HepG2 (cell line): ENCODE measurements around the gene CD4. TPM values are rescaled to one million over a fixed set of nuclear protein-coding genes. Genes with fewer than 3 reads are reported as not detected.
A peak's percentile ranks its signal among the peaks of the same experiment; 100 is the strongest.

Source experiments
- ETV5 ChIP-seq: IDR thresholded peaks from 2 replicates; pipeline ENCODE4 v1.6.1; 2018; ENCODE audit warnings: missing biosample characterization, missing genetic modification reagents, inconsistent platforms, borderline replicate concordance
- FOXK2 ChIP-seq: fragments of 450-650 bp; IDR thresholded peaks from 2 replicates; pipeline ENCODE4 v1.6.1; 2016
- HDAC1 ChIP-seq: sonication (generic); formaldehyde crosslinking; IDR thresholded peaks from 2 replicates; pipeline ENCODE4 v1.5.1; 2020; ENCODE audit warnings: mild to moderate bottlenecking, missing genetic modification reagents
- HOXA3 ChIP-seq: sonication (generic); formaldehyde crosslinking; IDR thresholded peaks from 2 replicates; pipeline ENCODE4 v1.5.0; 2020; ENCODE audit warnings: missing genetic modification reagents
- KMT2B ChIP-seq: IDR thresholded peaks from 2 replicates; pipeline ENCODE4 v1.6.1; 2016; ENCODE audit warnings: missing genetic modification reagents, missing compliant biosample characterization
- NFE2 ChIP-seq: sonication (generic); formaldehyde crosslinking; IDR thresholded peaks from 2 replicates; pipeline ENCODE4 v1.4.0; 2020; ENCODE audit warnings: missing genetic modification reagents
- POLR2G ChIP-seq: fragments of 200-400 bp; formaldehyde crosslinking; IDR thresholded peaks from 2 replicates; pipeline ENCODE4 v1.6.1; 2018; ENCODE audit warnings: mild to moderate bottlenecking, low read depth, low read length, moderate library complexity
- PPARG ChIP-seq: conservative IDR thresholded peaks from 2 replicates; pipeline ENCODE4 v1.6.1; 2016; ENCODE audit warnings: missing biosample characterization, missing genetic modification reagents
- RFXAP ChIP-seq: sonication (generic); formaldehyde crosslinking; IDR thresholded peaks from 2 replicates; pipeline ENCODE4 v1.4.0; 2020; ENCODE audit warnings: missing genetic modification reagents, borderline replicate concordance
- SAP130 ChIP-seq: IDR thresholded peaks from 2 replicates; pipeline ENCODE4 v1.6.1; 2016; ENCODE audit warnings: low read depth
- SKI ChIP-seq: fragments of 450-650 bp; IDR thresholded peaks from one replicate; pipeline ENCODE4 v1.6.1; 2018; ENCODE audit warnings: mild to moderate bottlenecking; ENCODE audit not compliant: partially characterized antibody
- SMAD3 ChIP-seq: sonication (generic); formaldehyde crosslinking; IDR thresholded peaks from 2 replicates; pipeline ENCODE4 v1.4.0; 2020; ENCODE audit warnings: missing genetic modification reagents
- SMARCE1 ChIP-seq: fragments of 450-650 bp; IDR thresholded peaks from 2 replicates; pipeline ENCODE4 v1.6.1; 2017; ENCODE audit warnings: borderline replicate concordance
- SP5 ChIP-seq: IDR thresholded peaks from 2 replicates; pipeline ENCODE4 v1.6.1; 2016; ENCODE audit warnings: low read depth, borderline replicate concordance
- ZFP37 ChIP-seq: sonication (generic); formaldehyde crosslinking; IDR thresholded peaks from 2 replicates; pipeline ENCODE4 v1.4.0; 2020; ENCODE audit warnings: missing genetic modification reagents, borderline replicate concordance
- ZNF20 ChIP-seq: sonication (generic); formaldehyde crosslinking; IDR thresholded peaks from 2 replicates; pipeline ENCODE4 v1.4.0; 2020; ENCODE audit warnings: mild to moderate bottlenecking, moderate library complexity, missing genetic modification reagents
- ZSCAN30 ChIP-seq: sonication (generic); formaldehyde crosslinking; IDR thresholded peaks from 2 replicates; pipeline ENCODE4 v1.5.0; 2020; ENCODE audit warnings: mild to moderate bottlenecking, missing genetic modification reagents
- polyA plus RNA-seq, 8 experiments: library from polyadenylated mRNA; depleted of rRNA in 3 of 8; stranded (reverse) in 7 of 8; unstranded in 1 of 8; fragments of >200 nt; fragmentation: Illumina TruSeq in 4 of 8; extraction: Trizol in 4 of 8; gene quantifications; 2 replicates each; pipeline versions ENCODE4 v1.2.1 to v1.2.3, GENCODE V29; 2011 to 2016; ENCODE audit warnings: low read depth in 4 of 8, missing spikeins in 1 of 8, mixed read lengths in 1 of 8; ENCODE audit not compliant: insufficient read depth in 1 of 8
- total RNA-seq, 5 experiments: library from RNA; depleted of rRNA; stranded (reverse); fragments of >200 nt; fragmentation: Illumina TruSeq; extraction: Trizol; gene quantifications; 2 replicates each; pipeline ENCODE4 v1.2.3, GENCODE V29; 2016; ENCODE audit warnings: low read depth in 1 of 5
- TF ChIP-seq, protein P1 (sequence below): sonication (generic); formaldehyde crosslinking; IDR thresholded peaks from 2 replicates; pipeline ENCODE4 v1.4.0; 2020; ENCODE audit warnings: missing genetic modification reagents
- TF ChIP-seq, protein P2 (sequence below): sonication (generic); formaldehyde crosslinking; IDR thresholded peaks from 2 replicates; pipeline ENCODE4 v1.4.0; 2020; ENCODE audit warnings: missing genetic modification reagents, mild to moderate bottlenecking, borderline replicate concordance
- TF ChIP-seq, protein P3 (sequence below), 2 experiments: sonication (generic) in 1 of 2; formaldehyde crosslinking in 1 of 2; IDR thresholded peaks; 2 replicates each; pipeline versions ENCODE4 v1.4.0 to v1.6.1; 2018 to 2020; ENCODE audit warnings: missing genetic modification reagents in 2 of 2, borderline replicate concordance in 1 of 2, low read depth in 1 of 2, mild to moderate bottlenecking in 1 of 2, missing biosample characterization in 1 of 2
- TF ChIP-seq, protein P4 (sequence below): sonication (generic); formaldehyde crosslinking; IDR thresholded peaks from 2 replicates; pipeline ENCODE4 v1.5.0; 2020; ENCODE audit warnings: mild to moderate bottlenecking, low read depth, missing genetic modification reagents, borderline replicate concordance
- TF ChIP-seq, protein P5 (sequence below): sonication (generic); formaldehyde crosslinking; IDR thresholded peaks from 2 replicates; pipeline ENCODE4 v1.4.0; 2020; ENCODE audit warnings: missing genetic modification reagents

The CD4 gene
- total and polyA plus RNA-seq, 2 of the 13 experiments (the other 11 are each of a cell fraction or from before 2014, with no cell fraction given), result 0.07 to 0.95 TPM

DNA sequence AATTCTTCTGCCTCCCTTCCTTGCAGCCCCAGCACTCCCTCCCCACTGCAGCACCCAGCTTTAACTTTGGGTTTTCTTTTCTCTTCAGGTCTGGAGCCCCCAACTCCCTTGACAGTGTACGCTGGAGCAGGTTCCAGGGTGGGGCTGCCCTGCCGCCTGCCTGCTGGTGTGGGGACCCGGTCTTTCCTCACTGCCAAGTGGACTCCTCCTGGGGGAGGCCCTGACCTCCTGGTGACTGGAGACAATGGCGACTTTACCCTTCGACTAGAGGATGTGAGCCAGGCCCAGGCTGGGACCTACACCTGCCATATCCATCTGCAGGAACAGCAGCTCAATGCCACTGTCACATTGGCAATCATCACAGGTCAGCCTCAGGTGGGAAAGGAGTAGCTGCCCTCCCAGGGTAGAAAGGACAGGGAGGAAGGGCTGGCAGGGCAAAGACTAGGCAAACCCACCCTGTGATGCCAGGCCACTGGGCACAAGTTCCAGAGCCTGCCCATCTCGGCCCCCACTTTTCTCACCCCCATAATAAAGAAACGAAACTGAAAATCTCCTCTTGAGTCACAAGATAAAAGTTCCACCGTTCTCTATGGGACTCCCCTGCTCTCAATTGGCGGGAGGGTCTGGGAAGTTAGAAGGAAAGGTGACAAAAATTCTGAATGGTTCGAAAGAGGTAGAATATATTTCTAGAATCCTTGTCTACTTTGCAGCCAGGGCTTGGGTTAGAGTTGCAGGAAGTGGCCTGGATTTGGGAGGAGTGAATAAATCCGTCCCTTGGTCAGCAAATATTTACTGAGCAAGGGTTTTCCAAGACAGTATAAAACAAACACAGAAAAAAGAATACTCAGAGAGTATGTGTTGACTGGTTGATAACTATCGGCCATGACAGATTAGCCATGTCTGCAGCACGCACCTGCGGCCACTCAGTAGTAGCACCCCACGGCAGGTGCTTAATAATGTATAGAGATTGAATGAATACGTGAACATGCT is 13.8 kb upstream of the CD4 start (continued):
- TF ChIP-seq, protein P1, sequence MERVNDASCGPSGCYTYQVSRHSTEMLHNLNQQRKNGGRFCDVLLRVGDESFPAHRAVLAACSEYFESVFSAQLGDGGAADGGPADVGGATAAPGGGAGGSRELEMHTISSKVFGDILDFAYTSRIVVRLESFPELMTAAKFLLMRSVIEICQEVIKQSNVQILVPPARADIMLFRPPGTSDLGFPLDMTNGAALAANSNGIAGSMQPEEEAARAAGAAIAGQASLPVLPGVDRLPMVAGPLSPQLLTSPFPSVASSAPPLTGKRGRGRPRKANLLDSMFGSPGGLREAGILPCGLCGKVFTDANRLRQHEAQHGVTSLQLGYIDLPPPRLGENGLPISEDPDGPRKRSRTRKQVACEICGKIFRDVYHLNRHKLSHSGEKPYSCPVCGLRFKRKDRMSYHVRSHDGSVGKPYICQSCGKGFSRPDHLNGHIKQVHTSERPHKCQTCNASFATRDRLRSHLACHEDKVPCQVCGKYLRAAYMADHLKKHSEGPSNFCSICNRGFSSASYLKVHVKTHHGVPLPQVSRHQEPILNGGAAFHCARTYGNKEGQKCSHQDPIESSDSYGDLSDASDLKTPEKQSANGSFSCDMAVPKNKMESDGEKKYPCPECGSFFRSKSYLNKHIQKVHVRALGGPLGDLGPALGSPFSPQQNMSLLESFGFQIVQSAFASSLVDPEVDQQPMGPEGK (CRISPR knock-in tag), result peak; percentile 35; the same call in 1 of the 2 replicates
- TF ChIP-seq ZSCAN30 (no peak), ETV5 (CRISPR knock-in tag) (peak; percentile 92; the same call in 1 of the 2 replicates), SP5 (peak; percentile 98), PPARG (CRISPR knock-in tag) (peak; percentile 77), SMARCE1 (no peak), ZNF20 (no peak), SAP130 (peak; percentile 84), NFE2 (CRISPR knock-in tag) (no peak), HDAC1 (peak; percentile 87), SKI (no peak), SMAD3 (CRISPR knock-in tag) (peak; percentile 71; the same call in 1 of the 2 replicates), HOXA3 (CRISPR knock-in tag) (peak; percentile 75), FOXK2 (no peak), POLR2G (no peak), RFXAP (CRISPR knock-in tag) (peak; percentile 34; the same call in 1 of the 2 replicates), ZFP37 (0 out of 2 replicates have a peak, but pooled peaks have one; percentile 51), KMT2B (CRISPR knock-in tag) (0 out of 2 replicates have a peak, but pooled peaks have one; percentile 23)
- TF ChIP-seq, protein P2, sequence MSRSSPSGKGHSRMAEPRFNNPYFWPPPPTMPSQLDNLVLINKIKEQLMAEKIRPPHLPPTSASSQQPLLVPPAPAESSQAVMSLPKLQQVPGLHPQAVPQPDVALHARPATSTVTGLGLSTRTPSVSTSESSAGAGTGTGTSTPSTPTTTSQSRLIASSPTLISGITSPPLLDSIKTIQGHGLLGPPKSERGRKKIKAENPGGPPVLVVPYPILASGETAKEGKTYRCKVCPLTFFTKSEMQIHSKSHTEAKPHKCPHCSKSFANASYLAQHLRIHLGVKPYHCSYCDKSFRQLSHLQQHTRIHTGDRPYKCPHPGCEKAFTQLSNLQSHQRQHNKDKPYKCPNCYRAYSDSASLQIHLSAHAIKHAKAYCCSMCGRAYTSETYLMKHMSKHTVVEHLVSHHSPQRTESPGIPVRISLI (CRISPR knock-in tag), result peak; percentile 73; the same call in 1 of the 2 replicates
- TF ChIP-seq, protein P3, sequence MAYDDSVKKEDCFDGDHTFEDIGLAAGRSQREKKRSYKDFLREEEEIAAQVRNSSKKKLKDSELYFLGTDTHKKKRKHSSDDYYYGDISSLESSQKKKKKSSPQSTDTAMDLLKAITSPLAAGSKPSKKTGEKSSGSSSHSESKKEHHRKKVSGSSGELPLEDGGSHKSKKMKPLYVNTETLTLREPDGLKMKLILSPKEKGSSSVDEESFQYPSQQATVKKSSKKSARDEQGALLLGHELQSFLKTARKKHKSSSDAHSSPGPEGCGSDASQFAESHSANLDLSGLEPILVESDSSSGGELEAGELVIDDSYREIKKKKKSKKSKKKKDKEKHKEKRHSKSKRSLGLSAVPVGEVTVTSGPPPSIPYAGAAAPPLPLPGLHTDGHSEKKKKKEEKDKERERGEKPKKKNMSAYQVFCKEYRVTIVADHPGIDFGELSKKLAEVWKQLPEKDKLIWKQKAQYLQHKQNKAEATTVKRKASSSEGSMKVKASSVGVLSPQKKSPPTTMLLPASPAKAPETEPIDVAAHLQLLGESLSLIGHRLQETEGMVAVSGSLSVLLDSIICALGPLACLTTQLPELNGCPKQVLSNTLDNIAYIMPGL (CRISPR knock-in tag; IDR thresholded peaks at IDR 0.05; ENCODE audit: borderline replicate concordance in 1 of 2, low read depth in 1 of 2), result peak in 1 of 2 experiments; percentile 56; a peak in 1 of 4 replicates
- TF ChIP-seq, protein P4, sequence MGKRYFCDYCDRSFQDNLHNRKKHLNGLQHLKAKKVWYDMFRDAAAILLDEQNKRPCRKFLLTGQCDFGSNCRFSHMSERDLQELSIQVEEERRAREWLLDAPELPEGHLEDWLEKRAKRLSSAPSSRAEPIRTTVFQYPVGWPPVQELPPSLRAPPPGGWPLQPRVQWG (CRISPR knock-in tag), result no peak
- TF ChIP-seq, protein P5, sequence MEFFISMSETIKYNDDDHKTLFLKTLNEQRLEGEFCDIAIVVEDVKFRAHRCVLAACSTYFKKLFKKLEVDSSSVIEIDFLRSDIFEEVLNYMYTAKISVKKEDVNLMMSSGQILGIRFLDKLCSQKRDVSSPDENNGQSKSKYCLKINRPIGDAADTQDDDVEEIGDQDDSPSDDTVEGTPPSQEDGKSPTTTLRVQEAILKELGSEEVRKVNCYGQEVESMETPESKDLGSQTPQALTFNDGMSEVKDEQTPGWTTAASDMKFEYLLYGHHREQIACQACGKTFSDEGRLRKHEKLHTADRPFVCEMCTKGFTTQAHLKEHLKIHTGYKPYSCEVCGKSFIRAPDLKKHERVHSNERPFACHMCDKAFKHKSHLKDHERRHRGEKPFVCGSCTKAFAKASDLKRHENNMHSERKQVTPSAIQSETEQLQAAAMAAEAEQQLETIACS (CRISPR knock-in tag), result no peak
